Islet of Langerhans (tissue), 1 donor: ENCODE data around the gene AGAP1.

Experiments used
- FAIRE-seq: peaks from one replicate; lab custom pipeline; 2011; peaks lifted over from hg19 to GRCh38; lab: Jason Lieb, UNC

Gene AGAP1

GRCh38 chr2:235850289-235850688 is 356.4 kb downstream of the AGAP1 start:
- FAIRE-seq: no peak

- FAIRE-seq: no peak
These were observed 357.1 kb downstream of the AGAP1 start for GRCh38 chr2:235850771-235851551.

GRCh38 chr2:235851828-235852525 is 358.1 kb downstream of the AGAP1 start:
- FAIRE-seq: no peak

- FAIRE-seq: no peak
These were observed 358.7 kb downstream of the AGAP1 start for GRCh38 chr2:235852526-235852920.

- FAIRE-seq: no peak
These were observed 360.4 kb downstream of the AGAP1 start for GRCh38 chr2:235854276-235854675.

- FAIRE-seq: no peak
These were observed 361.2 kb downstream of the AGAP1 start for GRCh38 chr2:235855011-235855410.

- FAIRE-seq: no peak
These were observed 362.5 kb downstream of the AGAP1 start for GRCh38 chr2:235856151-235856854.

GRCh38 chr2:235857598-235857997 is 363.8 kb downstream of the AGAP1 start:
- FAIRE-seq: no peak

GRCh38 chr2:235858881-235859280 is 365.0 kb downstream of the AGAP1 start:
- FAIRE-seq: no peak

GRCh38 chr2:235859651-235860050 is 365.8 kb downstream of the AGAP1 start:
- FAIRE-seq: no peak

- no peak for FAIRE-seq
These were observed 366.3 kb downstream of the AGAP1 start for GRCh38 chr2:235860111-235860510.

- no peak for FAIRE-seq
These were observed 367.0 kb downstream of the AGAP1 start for GRCh38 chr2:235860871-235861270.

GRCh38 chr2:235861383-235861782 is 367.5 kb downstream of the AGAP1 start:
- no peak for FAIRE-seq

GRCh38 chr2:235863414-235863813 is 369.6 kb downstream of the AGAP1 start:
- no peak for FAIRE-seq

GRCh38 chr2:235864302-235864701 is 370.5 kb downstream of the AGAP1 start:
- no peak for FAIRE-seq

- FAIRE-seq: no peak
These were observed 371.1 kb downstream of the AGAP1 start for GRCh38 chr2:235864733-235865515.

- FAIRE-seq: no peak
These were observed 372.5 kb downstream of the AGAP1 start for GRCh38 chr2:235866373-235866772.

GRCh38 chr2:235868224-235868623 is 374.4 kb downstream of the AGAP1 start:
- FAIRE-seq: no peak

GRCh38 chr2:235868645-235869044 is 374.8 kb downstream of the AGAP1 start:
- FAIRE-seq: no peak

GRCh38 chr2:235870515-235870914 is 376.7 kb downstream of the AGAP1 start:
- no peak for FAIRE-seq

GRCh38 chr2:235876099-235876679 is 382.3 kb downstream of the AGAP1 start:
- no peak for FAIRE-seq

GRCh38 chr2:235877275-235877802 is 383.5 kb downstream of the AGAP1 start:
- FAIRE-seq: no peak
